Lower lobe of right lung (tissue), 2 donors: ENCODE data around the gene RNF144B. TPM values are rescaled to one million over a fixed set of nuclear protein-coding genes. Genes with fewer than 3 reads are reported as not detected.
"Not testable (repeated sequence)": the region's sequence is repeated elsewhere in the genome, so short reads cannot be mapped to it uniquely, and the experiment has no call there.

Experiments
- ATAC-seq, 2 donors: fragments of 200-7000 bp; cut with Tn5 transposase; one replicate each; pipeline ENCODE4 v1.9.1; 2020 to 2022; ENCODE audit warnings: mild to moderate bottlenecking in 2 of 2, moderate library complexity in 2 of 2
- DNase-seq: peaks from one replicate; pipeline ENCODE4 v3.0.0-alpha.2; 2020
- H3K27ac ChIP-seq: fragments of 200-600 bp; one replicate; pipeline ENCODE4 v1.8.0; 2022
- H3K27me3 ChIP-seq: fragments of 200-600 bp; one replicate; pipeline ENCODE4 v1.8.0; 2022; ENCODE audit warnings: low read depth
- H3K36me3 ChIP-seq: fragments of 200-600 bp; one replicate; pipeline ENCODE4 v1.8.0; 2022; ENCODE audit warnings: mild to moderate bottlenecking
- H3K4me1 ChIP-seq: fragments of 200-600 bp; one replicate; pipeline ENCODE4 v1.8.0; 2022
- H3K4me3 ChIP-seq: fragments of 200-600 bp; one replicate; pipeline ENCODE4 v1.8.0; 2022; ENCODE audit warnings: mild to moderate bottlenecking
- H3K9me3 ChIP-seq: fragments of 200-600 bp; one replicate; pipeline ENCODE4 v1.8.0; 2022
- intact Hi-C: fragments of 100-400 bp; cut with DNase I; formaldehyde crosslinking; loops from one replicate; pipeline ENCODE4 v1.11.0; 2022
- total RNA-seq: library from RNA; stranded (reverse); fragmentation: NEBNext Ultra II Directional; extraction: Animal tissue kit (Norgen Biotek cat#: 25700); gene quantifications from one replicate; pipeline ENCODE4 v1.2.1, GENCODE V29; 2021
- TF ChIP-seq, protein P1 (sequence below): fragments of 200-600 bp; IDR thresholded peaks from one replicate; pipeline ENCODE4 v1.8.0; 2022; ENCODE audit warnings: antibody characterized with exemption, mild to moderate bottlenecking
- donor health status: DM: no; HTN: yes; CAD: no; lungs with severe emphysema.

The RNF144B gene
- total RNA-seq, 1 donor from 2014 or later: 109 TPM

DNA sequence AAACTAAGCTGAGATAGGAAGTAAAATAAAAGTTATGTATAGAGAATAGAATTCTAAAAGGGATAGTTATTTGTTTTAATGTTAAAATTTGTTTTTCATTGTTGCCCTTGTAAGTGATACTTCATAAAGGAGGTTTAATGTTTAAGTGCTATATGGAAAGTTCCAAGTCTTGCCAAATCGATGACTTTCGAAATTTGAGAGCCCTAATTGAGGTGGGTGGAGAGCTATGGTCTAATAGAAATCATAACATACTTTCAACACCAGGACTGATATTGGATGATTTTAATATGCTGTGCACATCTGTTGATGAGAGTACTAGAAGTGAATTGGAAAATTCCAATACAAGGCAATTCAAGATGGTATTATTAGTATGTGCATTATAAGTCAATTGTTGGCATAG lies 64.6 kb downstream of the RNF144B start:
- no peaks in the 10 kb centered on the region for H3K9me3 ChIP-seq
- no peak overlapping the region for H3K4me3 ChIP-seq
- TF ChIP-seq, protein P1, sequence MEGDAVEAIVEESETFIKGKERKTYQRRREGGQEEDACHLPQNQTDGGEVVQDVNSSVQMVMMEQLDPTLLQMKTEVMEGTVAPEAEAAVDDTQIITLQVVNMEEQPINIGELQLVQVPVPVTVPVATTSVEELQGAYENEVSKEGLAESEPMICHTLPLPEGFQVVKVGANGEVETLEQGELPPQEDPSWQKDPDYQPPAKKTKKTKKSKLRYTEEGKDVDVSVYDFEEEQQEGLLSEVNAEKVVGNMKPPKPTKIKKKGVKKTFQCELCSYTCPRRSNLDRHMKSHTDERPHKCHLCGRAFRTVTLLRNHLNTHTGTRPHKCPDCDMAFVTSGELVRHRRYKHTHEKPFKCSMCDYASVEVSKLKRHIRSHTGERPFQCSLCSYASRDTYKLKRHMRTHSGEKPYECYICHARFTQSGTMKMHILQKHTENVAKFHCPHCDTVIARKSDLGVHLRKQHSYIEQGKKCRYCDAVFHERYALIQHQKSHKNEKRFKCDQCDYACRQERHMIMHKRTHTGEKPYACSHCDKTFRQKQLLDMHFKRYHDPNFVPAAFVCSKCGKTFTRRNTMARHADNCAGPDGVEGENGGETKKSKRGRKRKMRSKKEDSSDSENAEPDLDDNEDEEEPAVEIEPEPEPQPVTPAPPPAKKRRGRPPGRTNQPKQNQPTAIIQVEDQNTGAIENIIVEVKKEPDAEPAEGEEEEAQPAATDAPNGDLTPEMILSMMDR: no peak
- no peaks in the 10 kb centered on the region for H3K27me3 ChIP-seq
- H3K4me1 ChIP-seq: peaks cover 24% of the 10 kb centered on the region
- intact Hi-C loops: no loop called here
- no peak overlapping the region for H3K27ac ChIP-seq
- H3K36me3 ChIP-seq: no peaks in the 10 kb centered on the region
- DNase-seq (no peak), ATAC-seq (no peak)

DNA sequence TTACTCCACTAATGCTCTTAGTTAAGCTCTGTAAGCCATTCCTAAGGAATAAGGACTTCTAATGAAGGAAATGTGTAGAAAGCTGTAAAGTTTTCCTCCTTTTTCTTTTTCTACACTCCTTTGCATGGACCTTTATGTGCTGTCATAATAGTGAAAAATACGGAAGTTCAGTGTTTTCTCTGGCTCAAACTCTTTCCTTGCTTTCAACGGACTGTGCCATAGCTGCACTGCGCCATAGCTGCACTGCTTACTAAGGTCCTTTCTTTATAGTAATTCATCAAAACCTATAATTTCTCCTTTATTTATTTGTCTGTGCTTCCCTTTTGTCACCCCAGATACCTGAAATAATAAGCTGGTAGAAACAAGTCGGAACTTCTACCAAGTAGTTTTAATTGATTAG lies 67.3 kb downstream of the RNF144B start:
- no peaks in the 10 kb centered on the region for H3K9me3 ChIP-seq
- no peak for ATAC-seq
- H3K4me3 ChIP-seq: no peak overlapping the region
- peaks cover 20% of the 10 kb centered on the region for H3K4me1 ChIP-seq
- intact Hi-C loops: no loop called here
- no peak for DNase-seq
- H3K27ac ChIP-seq: no peak overlapping the region
- H3K27me3 ChIP-seq: no peaks in the 10 kb centered on the region
- H3K36me3 ChIP-seq: peaks cover 22% of the 10 kb centered on the region
- TF ChIP-seq, protein P1: no peak

DNA sequence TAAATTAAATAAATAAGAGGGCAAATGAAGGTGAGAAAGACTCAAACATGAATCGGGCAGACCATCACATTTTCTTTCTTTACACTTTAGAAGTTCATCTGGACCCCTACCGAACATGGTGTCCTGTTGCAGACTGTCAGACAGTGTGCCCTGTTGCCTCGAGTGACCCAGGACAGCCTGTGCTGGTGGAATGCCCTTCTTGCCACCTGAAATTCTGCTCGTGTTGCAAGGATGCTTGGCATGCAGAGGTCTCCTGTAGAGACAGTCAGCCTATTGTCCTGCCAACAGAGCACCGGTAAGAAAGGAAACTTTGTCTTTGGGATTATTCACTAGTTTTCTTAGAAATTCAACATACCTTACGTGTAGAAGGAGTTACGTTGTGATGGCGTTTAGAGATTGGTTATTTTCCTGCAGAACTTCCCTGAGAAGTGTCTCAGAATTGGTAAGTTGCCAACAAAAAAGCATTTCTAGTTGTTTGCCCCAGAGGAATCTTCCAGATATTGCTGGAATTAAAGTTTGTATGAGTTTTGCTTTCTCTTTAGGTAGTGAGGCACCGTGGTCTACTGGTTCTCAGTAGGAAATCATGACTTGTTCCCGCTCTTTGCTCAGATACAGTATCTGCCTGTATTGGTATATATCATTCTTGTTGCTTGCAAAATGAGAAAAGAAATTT lies 70.1 kb downstream of the RNF144B start:
- intact Hi-C loops: no loop called here
- no peaks in the 10 kb centered on the region for H3K9me3 ChIP-seq
- peak; percentile 35 to 37 for ATAC-seq
- no peak overlapping the region for H3K4me3 ChIP-seq
- peaks cover 44% of the 10 kb centered on the region for H3K36me3 ChIP-seq
- no peaks in the 10 kb centered on the region for H3K4me1 ChIP-seq
- no peak for DNase-seq
- TF ChIP-seq, protein P1: no peak
- no peaks in the 10 kb centered on the region for H3K27me3 ChIP-seq
- no peak overlapping the region for H3K27ac ChIP-seq

DNA sequence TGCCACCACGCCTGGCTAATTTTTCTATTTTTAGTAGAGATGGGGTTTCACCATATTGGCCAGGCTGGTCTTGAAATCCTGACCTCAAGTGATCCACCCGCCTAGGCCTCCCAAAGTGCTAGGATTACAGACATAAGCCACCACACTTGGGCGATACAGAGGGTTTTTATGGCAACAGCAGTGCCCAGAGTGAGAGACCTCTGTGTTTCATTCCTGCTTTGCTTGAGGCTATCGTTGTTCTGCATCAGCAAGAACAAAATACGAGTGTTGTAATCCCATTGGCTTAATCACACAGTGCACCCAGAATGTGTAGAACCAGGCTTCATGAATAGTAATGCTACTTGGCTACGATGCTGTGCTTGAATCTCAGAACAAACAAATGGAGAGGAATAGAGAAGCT lies 70.9 kb downstream of the RNF144B start:
- DNase-seq, H3K9me3 ChIP-seq, intact Hi-C loops, H3K27me3 ChIP-seq, H3K4me1 ChIP-seq, H3K27ac ChIP-seq, H3K4me3 ChIP-seq: not testable (repeated sequence)
- H3K36me3 ChIP-seq: peaks cover 52% of the 10 kb centered on the region
- ATAC-seq: peak in 1 of 2 donors; percentile 16

DNA sequence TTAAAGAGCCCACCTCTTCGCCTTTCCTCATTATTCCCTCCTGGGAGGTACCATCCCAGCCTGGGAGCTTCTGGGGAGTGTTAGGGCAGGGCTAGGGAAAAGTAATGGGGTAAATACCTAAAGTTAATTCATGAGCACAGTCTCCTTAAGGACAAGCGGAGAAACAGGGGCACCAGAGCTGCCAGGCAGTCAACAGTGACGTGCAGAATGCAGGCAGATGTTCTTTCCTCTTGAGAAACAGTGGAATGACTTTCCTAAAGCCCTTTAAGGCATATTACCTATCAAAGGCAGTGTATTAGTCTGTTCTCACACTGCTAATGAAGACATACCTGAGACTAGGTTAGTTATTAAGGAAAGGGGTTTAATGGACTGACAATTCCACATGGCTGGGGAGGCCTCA lies 76.3 kb downstream of the RNF144B start:
- TF ChIP-seq, protein P1: no peak
- intact Hi-C loops: no loop called here
- no peak for DNase-seq
- no peak overlapping the region for H3K4me3 ChIP-seq
- ATAC-seq: no peak
- no peaks in the 10 kb centered on the region for H3K27me3 ChIP-seq
- no peaks in the 10 kb centered on the region for H3K9me3 ChIP-seq
- H3K4me1 ChIP-seq: no peaks in the 10 kb centered on the region
- H3K27ac ChIP-seq: no peak overlapping the region
- peaks cover 91% of the 10 kb centered on the region for H3K36me3 ChIP-seq

DNA sequence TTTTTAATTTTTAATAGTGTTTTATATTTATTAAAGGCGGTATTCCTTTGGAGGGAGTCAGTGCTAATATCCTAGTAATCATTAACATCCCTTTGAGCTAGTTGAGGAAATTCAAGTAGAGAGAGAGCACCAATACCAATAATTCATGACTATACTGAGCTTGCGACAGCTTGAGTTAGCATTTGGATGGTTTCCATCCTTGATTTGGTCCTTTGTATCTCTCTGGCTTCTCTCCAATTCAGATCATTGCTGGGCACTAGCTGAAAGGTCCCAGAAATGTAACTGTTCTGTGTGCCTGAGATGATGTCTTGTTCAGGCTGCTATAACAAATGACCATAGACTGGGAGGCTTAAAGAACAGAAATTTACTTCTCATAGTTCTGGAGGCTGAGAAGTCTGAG lies 77.0 kb downstream of the RNF144B start:
- no peak for DNase-seq
- H3K36me3 ChIP-seq: peaks cover 90% of the 10 kb centered on the region
- H3K27me3 ChIP-seq: no peaks in the 10 kb centered on the region
- no peaks in the 10 kb centered on the region for H3K4me1 ChIP-seq
- H3K27ac ChIP-seq: no peak overlapping the region
- no peak overlapping the region for H3K4me3 ChIP-seq
- intact Hi-C loops: no loop called here
- H3K9me3 ChIP-seq: no peaks in the 10 kb centered on the region
- TF ChIP-seq, protein P1: no peak
- ATAC-seq: no peak
